Nephron progenitor cell (in vitro differentiated cells): Measurements from ENCODE around the gene LDLRAP1.
"Not testable (repeated sequence)": the region's sequence is repeated elsewhere in the genome, so short reads cannot be mapped to it uniquely, and the experiment has no call there.

Experiments used
- DNase-seq: peaks from one replicate; pipeline ENCODE4 v3.0.0; 2021
- H3K27ac Mint-ChIP-seq: 2 replicates; pipeline ENCODE4 v1.8.0; 2021; ENCODE audit warnings: mild to moderate bottlenecking, moderate library complexity, mixed read lengths
- H3K27me3 Mint-ChIP-seq: 2 replicates; pipeline ENCODE4 v1.8.0; 2021; ENCODE audit warnings: mild to moderate bottlenecking, low read depth, mixed read lengths; ENCODE audit not compliant: poor library complexity
- H3K36me3 Mint-ChIP-seq: 2 replicates; pipeline ENCODE4 v1.8.0; 2021; ENCODE audit warnings: low read depth, mixed read lengths
- H3K4me1 Mint-ChIP-seq: 2 replicates; pipeline ENCODE4 v1.8.0; 2021; ENCODE audit warnings: mixed read lengths
- H3K4me3 Mint-ChIP-seq: 2 replicates; pipeline ENCODE4 v1.8.0; 2021; ENCODE audit warnings: mild to moderate bottlenecking, moderate library complexity, mixed read lengths
- H3K9me3 Mint-ChIP-seq: 2 replicates; pipeline ENCODE4 v1.8.0; 2021; ENCODE audit warnings: mild to moderate bottlenecking, moderate library complexity, mixed read lengths
- TF ChIP-seq, protein P1 (sequence below): fragments of 200-600 bp; sonication (generic); IDR thresholded peaks from 2 replicates; pipeline ENCODE4 v1.5.0; 2021; ENCODE audit warnings: antibody characterized with exemption

Gene LDLRAP1

DNA sequence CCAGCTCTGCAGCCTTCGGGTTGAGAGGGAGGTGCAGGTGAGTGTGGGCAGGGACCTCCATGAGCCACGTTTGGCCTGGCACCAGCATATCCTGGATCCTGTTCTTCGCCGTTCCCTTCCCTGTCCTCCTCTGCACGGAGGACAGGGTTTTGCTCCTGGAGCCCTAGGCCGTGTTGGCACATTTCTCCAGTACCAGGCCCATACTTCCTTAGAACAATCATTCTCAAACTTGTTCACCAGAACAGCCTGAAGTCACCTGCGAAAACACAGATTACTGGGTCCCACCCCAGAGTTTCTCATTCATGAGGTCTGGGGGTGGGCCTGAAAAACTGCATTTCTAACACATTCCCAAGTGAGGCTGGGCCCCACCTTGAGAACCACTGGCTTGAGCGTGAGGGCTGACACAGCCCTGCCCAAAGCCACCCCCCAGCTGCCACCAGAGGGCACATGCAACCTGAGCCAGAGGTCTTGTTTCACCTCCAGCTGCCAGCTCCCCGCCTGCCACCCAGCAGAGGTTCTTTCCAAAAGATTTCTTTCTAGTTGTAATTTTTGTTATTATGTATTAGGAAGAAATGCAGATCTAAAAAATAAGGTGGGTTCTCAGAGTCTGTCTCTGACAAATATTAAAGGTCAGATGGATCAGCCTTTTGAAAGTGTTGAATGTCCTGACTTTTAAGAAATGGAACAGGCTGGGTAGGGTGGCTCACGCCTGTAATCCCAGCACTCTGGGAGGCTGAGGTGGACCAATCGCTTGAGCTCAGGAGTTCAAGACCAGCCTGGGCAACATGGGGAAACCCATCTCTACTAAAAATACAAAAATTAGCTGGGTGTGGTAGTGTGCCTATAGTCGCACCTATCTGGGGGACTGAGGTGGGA, 39.6 kb upstream of the LDLRAP1 start:
- Mint-ChIP-seq H3K27me3 (peaks cover 3% of the 10 kb centered on the region), H3K4me1 (peaks cover 44% of the 10 kb centered on the region), H3K9me3 (peaks cover 18% of the 10 kb centered on the region), H3K36me3 (peaks cover 16% of the 10 kb centered on the region), H3K27ac (no peak overlapping the region), H3K4me3 (no peak overlapping the region)
- peak; percentile 50 for DNase-seq
- TF ChIP-seq, protein P1, sequence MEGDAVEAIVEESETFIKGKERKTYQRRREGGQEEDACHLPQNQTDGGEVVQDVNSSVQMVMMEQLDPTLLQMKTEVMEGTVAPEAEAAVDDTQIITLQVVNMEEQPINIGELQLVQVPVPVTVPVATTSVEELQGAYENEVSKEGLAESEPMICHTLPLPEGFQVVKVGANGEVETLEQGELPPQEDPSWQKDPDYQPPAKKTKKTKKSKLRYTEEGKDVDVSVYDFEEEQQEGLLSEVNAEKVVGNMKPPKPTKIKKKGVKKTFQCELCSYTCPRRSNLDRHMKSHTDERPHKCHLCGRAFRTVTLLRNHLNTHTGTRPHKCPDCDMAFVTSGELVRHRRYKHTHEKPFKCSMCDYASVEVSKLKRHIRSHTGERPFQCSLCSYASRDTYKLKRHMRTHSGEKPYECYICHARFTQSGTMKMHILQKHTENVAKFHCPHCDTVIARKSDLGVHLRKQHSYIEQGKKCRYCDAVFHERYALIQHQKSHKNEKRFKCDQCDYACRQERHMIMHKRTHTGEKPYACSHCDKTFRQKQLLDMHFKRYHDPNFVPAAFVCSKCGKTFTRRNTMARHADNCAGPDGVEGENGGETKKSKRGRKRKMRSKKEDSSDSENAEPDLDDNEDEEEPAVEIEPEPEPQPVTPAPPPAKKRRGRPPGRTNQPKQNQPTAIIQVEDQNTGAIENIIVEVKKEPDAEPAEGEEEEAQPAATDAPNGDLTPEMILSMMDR = peak; percentile 33

DNA sequence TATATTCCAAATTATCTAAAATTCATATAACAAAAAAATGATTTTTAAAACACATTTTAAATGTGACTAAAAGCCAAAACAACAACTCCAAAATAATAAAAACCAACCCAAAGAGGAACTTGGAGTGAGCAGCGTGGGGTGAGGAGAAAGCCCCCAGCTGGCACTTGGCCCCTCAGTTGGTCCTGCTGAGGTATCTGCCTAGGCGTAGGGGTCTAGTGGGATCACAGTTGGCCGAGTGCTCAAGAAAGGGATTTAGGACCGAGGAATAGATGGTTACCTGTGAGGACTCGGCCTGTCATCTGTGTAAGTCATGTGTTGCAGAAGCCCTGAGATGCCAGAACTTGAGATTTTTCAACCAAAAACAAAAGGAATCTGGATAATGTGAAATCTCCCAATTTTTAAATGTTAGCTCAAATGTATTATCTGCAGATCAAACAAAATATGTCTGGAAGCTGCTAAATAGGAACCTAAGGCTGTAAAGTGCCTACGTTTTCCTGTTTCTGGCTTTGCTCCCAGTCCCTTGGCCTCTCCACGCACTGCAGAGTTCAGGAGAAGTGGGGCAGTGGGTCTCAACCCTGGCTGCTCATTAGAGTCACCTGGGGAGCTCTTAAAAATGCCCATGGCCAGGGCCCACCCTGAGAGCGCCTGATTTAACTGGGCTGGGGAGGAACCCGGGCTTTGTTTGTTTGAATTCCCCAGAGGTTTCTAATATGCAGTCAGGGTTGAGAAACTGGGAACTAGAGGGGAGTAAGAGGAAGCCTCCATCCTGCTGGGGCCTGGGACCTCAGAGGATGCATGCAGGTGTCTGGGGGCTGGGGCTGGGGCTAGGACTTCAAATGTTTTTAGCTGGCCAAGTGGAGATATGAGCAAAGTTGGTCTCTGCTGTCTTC, 38.5 kb upstream of the LDLRAP1 start:
- Mint-ChIP-seq H3K9me3 (peaks cover 18% of the 10 kb centered on the region), H3K27me3 (peaks cover 3% of the 10 kb centered on the region), H3K4me3 (no peak overlapping the region), H3K4me1 (peaks cover 44% of the 10 kb centered on the region), H3K36me3 (peaks cover 16% of the 10 kb centered on the region), H3K27ac (no peak overlapping the region)
- no peak for DNase-seq
- TF ChIP-seq, protein P1 = no peak

DNA sequence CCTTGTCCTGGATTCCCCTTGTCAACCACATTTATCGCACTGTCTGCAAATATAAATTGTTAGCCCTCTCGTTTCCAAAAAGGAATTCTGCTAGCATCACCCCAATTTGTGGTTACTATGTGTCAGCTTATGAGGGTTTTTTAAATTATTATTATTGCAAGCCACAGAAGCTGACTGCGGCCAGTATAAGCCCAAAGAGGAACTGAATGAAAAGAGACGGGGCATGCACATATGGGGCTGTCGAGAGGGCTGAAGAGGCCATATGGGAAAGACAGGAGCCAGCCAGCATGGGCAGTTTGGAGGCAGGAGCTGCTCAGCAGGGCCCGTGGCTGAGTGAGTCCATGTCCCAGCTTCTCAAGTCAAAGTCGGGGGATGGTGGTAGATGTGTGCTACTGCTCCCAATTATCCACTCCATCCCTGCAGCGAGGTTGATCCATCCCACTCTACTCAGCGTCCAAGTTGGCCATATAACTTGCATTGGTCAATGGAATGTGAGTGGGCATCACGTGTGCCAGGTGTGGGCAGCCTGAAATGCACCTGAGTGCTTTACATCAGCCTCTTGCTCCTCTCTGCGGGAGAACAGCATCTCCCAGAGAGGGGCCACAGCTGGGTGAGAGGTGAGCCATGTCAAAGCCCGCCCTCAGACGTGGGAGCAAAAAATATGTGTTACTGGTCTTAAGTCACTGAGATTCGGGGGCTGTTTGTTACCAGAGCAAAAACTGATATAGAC, 37.6 kb upstream of the LDLRAP1 start:
- peaks cover 3% of the 10 kb centered on the region for H3K27me3 Mint-ChIP-seq
- peak overlapping the region; percentile 78 for H3K4me3 Mint-ChIP-seq
- H3K36me3 Mint-ChIP-seq = peaks cover 16% of the 10 kb centered on the region
- peaks cover 18% of the 10 kb centered on the region for H3K9me3 Mint-ChIP-seq
- no peak overlapping the region for H3K27ac Mint-ChIP-seq
- TF ChIP-seq, protein P1 = no peak
- peaks cover 37% of the 10 kb centered on the region for H3K4me1 Mint-ChIP-seq
- no peak for DNase-seq

DNA sequence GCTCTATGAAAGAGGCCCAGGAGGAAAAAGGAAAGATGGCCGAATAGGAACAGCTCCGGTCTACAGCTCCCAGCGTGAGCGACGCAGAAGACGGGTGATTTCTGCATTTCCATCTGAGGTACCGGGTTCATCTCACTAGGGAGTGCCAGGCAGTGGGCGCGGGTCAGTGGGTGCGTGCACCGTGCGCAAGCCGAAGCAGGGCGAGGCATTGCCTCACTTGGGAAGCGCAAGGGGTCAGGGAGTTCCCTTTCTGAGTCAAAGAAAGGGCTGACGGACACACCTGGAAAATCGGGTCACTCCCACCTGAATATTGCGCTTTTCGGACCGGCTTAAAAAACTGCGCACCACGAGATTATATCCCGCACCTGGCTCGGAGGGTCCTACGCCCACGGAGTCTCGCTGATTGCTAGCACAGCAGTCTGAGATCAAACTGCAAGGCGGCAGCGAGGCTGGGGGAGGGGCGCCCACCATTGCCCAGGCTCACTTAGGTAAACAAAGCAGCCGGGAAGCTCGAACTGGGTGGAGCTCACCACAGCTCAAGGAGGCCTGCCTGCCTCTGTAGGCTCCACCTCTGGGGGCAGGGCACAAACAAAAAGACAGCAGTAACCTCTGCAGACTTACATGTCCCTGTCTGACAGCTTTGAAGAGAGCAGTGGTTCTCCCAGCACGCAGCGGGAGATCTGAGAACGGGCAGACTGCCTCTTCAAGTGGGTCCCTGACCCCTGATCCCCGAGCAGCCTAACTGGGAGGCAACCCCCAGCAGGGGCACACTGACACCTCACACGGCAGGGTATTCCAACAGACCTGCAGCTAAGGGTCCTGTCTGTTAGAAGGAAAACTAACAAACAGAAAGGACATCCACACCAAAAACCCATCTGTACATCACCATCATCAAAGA, 36.6 kb upstream of the LDLRAP1 start:
- H3K27ac Mint-ChIP-seq, H3K27me3 Mint-ChIP-seq: not testable (repeated sequence)
- peak overlapping the region; percentile 78 for H3K4me3 Mint-ChIP-seq
- peaks cover 27% of the 10 kb centered on the region for H3K4me1 Mint-ChIP-seq
- DNase-seq = peak; percentile 33
- H3K36me3 Mint-ChIP-seq = peaks cover 12% of the 10 kb centered on the region
- peaks cover 18% of the 10 kb centered on the region for H3K9me3 Mint-ChIP-seq

DNA sequence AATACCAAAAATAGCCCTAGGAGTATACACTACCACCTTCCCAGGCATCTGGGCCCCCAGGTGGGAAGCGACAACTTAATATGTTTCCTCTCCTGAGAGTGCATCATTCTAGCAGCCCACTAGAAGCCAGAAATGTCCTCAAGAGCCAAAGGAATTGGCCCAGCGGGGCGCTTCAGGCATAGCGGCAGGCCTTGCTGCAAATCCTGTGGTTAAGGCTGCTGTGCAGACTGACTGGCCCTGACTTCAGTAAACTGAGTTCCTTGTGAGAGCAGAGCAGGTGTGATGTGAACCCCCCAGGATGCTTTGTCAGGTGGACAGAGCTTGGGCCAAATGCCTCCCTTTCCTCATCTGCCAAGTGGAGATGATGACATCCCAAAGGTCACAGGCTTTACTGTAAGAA, 29.7 kb upstream of the LDLRAP1 start:
- Mint-ChIP-seq H3K4me3 (no peak overlapping the region), H3K4me1 (no peaks in the 10 kb centered on the region), H3K27ac (no peak overlapping the region), H3K9me3 (peaks cover 10% of the 10 kb centered on the region), H3K27me3 (peaks cover 16% of the 10 kb centered on the region), H3K36me3 (no peaks in the 10 kb centered on the region)
- TF ChIP-seq, protein P1 = no peak
- no peak for DNase-seq
